GM19463 (cell line): ENCODE measurements around the gene SLC5A1.

Experiments used
- ATAC-seq: cut with Tn5 transposase; IDR thresholded peaks from one replicate; pipeline ENCODE4 v1.9.1; 2021; ENCODE audit warnings: mild to moderate bottlenecking, moderate library complexity; ENCODE audit not compliant: unreplicated experiment

Gene SLC5A1

DNA sequence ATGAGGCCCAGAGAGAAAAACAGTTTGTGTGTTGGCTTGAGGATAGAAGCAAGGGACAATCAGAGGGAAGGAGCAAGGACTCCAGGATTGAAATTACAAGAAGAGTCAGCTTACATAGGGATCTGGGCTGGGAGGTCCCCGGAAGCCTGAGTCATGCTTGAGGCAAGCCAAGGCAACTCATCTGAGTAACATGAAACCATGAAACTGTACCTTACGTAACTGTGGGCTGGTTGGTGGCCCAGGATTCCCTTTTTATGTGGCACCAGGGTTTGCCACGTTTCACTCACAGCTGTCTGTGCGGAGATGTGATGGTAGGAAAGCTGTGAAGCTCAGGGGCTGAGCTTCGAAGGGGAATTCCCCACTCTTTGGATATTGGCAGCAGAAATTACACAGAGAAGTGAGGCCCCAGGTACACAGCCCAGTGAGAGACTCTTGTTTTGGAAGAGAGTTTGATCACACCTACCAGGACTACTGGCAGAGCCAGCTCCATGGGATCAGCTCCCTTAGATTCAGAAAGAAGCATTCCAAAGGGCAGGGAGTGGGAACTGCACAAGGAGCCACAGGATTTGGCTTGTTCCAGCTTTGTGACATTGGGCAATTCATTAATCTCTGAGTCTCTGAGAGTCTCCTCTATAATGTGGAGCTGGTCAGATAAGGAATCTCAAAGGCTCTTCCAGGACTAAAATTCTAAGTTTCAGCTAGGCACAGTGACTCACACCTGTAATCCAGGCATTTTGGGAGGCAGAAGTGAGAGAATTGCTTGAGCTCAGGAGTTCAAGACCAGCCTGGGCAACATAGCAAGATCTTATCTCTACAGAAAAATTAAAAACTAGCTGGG, 7.8 kb downstream of the SLC5A1 start:
- no peak for ATAC-seq

DNA sequence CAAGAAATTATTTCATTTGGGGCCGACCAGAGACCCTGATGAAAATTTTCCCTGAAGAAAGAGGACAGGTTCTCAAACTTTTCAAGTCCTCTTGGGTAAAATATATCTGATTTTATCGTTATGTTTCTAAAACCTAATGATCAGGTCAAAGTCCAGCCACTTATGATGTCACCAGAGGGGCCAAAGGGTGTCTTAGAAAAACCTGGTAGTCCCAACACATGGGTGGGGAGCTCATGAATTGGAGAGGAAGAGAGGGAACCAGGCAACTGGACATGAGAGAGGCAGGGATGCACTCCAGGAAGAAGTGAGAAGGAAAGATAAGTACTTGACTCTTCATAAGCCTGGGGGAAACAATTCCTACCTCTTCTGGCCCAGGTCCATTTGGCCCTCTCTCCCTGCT, 9.2 kb downstream of the SLC5A1 start:
- no peak for ATAC-seq

DNA sequence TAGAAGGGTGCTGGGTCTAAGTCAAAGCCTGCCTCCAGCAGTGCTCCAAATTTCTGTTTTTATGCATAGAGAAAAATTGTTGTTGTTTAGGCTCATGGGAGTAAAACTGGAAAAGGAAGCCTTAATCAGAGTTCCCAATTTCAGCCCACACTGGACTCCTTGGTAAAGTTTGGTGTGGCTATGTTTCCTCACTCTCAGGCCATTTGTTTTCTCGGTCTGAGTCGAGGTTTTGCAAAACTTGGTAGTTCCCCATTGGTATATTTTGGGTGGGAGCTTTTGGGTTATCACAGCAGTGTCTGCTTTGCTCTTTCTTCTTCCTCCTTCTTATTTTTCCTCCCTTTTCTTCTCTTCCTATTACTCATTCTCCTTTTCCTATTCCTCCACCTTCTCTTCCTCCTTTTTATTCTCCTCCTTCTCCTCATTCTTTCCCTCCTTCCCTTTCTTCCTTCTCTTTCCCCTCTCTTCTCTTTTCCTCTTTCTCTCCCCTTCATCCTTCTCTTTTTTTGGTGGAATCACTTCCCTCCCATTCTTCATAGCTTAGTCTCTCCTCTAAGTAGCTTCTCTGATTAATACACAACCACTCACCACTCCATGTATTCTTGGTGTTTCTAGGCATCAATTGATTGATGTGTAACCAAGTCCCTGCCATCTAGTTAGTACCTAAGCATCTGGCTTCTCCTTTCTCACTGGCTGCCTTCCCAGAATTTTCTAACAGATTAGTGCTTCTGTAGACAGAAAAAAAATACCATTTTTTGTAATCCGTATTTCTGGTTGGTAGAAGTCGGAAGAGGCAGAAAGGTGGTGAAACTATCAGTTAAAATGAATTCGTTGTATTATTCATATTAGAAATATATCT, 10.1 kb downstream of the SLC5A1 start:
- ATAC-seq, result no peak

DNA sequence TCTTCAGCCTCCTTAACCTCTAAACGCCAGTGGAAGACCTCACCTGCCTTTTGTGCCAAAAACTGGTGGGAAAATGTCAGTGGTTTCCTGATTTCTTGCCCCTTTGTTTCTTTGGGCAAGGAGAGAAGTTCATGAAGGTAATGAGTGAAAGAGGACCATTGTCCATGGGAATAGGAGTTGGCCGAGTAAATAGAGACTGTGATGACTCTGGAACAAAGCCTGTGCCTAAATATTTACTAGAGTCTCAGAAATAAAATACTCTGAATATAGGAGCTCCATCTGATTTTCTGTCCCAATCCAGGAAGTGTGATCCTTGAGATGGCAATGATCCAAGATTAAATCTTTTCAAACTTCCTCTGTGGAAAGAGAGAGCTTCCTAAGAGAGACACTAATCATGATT, 12.0 kb downstream of the SLC5A1 start:
- ATAC-seq, result no peak

DNA sequence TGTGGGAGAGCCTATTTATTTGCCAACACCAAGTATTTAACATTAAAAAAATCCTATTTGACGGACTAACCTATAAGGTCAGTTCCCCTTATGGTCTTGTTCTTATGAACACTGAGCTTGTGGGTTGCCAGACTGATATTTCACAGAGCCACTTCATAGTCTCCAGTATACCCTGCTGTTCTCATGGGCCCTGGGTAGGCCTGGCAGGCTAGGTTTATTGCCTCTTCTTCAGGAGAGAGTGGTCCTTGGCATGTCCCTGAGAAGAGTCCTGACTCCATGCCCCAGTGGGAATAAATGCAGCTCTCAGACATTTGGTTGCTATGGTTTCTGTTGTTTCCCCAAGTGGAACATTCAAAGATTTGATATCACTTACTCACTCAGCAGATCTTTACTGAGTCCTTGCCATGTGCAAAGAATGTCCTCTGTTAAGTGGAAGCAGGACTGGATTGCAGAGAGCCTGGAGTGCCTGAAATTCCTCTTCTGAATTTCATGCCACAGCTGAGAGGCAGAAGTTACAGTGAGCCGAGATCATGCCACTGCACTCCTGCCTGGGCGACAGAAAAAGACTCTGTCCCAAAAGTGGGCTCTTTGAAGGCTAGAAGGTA, 15.7 kb downstream of the SLC5A1 start:
- no peak for ATAC-seq

DNA sequence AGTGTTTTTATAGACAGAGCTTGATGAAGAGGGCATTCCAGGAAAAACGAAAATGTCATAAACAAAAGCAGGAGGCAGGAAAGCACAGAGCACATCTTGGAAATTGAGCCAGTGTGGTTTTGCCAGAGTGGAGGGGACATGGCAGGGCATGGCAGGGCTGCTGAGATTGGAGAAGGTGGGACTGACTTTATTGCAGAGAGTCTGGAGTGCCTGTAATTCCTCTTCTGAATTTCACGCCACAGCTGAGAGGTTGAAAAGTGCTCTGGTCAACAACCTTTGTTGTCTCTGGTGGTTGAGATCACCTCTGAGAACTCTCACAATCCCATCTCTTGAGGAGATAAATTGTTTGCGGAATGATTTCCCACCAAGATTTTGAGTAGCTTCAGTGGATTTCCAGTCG, 16.4 kb downstream of the SLC5A1 start:
- ATAC-seq, result no peak

DNA sequence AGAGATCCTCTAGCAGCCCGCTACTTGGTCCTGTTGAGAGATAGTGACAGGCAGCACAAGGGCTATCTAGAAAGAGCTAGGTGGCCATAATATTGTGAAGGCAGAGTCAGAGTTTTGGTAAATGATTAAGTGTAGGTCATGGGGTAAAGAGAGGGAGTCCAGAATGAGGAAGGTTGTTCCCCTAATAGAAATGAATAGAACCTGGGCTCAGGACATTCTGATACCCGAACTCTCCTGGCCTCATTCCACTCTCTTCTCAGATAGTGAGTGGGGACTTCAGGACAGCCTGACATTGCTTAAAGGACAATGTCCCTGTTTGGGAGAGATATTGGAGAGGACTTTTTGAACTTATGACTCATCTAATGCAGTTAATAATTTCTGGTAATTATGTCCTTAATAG, 20.6 kb downstream of the SLC5A1 start:
- ATAC-seq, result no peak

DNA sequence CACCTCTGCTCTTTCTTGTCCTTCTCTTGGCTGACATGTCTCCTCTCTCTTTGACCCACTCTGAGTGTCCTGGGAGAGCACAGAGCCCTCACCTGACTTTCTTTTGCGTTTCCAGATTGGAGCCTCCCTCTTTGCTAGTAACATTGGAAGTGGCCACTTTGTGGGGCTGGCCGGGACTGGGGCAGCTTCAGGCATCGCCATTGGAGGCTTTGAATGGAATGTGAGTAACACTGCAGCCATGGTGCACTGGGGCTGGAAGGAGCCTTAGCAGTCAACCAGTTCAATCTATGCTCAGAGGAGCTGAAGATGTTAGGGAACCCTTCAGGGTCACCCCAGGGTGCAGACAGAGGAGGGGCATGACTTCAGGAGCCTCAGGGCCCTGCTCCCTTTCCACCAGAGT, 23.8 kb downstream of the SLC5A1 start:
- no peak for ATAC-seq

DNA sequence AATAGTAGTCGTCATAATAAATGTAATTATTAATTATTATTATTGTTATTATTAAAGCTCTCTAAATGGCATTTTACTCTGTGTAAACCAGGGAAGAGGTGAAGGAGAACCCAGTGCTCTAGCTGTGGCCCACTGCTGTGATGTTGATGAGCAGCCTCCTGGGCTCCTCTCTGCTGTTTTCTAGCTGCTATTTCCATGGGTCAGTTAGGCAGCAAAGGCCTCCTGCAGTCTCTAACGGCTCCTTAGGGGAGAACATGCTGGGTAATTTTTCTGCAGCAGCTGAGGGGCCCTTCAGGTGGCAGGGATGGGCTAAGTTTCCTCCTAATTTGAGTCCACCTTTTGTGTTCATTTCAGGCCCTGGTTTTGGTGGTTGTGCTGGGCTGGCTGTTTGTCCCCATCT, 24.6 kb downstream of the SLC5A1 start:
- ATAC-seq, result no peak

DNA sequence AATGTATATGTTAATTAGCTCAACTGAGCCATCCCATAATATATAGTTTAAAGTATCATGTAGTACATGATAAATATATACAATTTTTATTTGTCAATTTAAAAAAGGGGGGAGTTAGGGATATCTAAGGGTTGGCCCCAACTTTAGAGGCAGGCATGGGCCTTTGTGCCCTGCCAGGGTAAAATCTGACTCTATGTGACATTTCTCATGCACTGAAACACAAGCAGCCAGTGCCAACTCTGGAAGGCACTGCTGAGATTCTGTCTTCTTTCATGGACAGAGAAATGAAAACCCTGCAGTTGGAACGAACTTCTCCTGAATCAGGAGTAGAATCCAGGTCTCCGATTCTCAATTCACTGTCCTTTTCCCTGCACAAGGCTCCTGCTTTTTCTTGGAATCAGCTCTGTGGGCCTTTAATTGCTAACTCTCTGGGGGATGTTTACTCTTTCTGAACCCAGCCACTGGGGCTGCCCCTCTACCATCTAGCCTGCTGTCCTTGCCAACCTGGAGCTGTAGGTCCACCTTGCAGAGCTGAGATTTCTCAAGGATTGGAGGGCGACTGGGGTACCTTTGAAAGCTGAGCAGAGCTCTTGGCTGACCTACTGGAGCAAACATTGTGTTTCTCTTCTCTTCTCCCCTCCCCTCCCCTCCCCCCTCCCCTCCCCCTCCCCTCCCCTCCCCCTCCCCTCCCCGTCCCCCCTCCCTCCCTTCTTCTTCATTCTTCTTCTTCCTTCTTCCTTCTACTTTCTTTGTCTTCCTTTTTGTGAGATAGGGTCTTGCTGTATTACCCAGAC, 26.7 kb downstream of the SLC5A1 start:
- no peak for ATAC-seq

DNA sequence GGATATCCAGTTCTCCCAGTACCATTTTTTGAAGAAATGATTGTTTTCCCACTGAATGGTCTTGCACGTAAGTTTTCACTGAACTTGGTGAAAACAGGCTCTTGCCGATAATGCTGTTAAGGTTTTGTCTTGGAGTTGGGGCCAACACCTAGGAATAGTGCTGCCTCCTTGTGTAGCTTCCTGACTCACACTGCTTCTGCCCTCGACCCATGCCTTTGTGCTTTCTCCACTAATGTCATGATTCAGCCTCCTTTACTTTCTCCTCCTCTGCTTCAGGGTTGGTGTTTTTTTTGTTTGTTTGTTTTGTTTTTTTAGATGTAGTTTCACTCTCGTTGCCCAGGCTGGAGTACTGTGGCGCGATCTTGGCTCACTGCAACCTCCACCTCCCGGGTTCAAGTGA, 30.2 kb downstream of the SLC5A1 start:
- ATAC-seq, result no peak

DNA sequence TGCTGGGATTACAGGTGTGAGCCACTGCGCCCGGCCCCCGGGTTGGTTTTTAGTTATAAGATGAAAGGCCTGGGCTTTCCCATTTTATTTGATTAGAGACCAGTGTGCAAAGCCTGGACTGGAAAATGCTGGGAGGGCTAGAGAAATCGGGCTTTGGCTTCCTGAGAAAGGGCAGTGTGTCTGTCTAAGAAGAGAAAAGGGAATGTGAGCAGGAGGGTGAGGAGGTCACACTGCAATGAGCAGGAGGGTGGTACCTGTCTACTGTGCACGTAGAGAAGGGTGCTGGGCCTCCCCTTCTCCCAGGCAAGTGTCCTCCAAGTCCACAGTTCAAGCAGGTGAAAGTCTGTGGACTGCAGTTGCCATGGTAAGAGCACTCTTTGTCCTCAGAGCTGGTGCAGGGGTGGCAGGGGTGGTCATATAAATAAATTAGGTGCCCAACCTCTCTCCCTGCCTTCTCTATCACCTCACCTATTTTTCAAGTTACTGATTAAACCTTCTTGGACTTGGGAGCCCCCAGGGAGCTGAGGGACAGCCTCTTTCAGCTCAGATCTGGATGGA, 30.8 kb downstream of the SLC5A1 start:
- ATAC-seq, result no peak

DNA sequence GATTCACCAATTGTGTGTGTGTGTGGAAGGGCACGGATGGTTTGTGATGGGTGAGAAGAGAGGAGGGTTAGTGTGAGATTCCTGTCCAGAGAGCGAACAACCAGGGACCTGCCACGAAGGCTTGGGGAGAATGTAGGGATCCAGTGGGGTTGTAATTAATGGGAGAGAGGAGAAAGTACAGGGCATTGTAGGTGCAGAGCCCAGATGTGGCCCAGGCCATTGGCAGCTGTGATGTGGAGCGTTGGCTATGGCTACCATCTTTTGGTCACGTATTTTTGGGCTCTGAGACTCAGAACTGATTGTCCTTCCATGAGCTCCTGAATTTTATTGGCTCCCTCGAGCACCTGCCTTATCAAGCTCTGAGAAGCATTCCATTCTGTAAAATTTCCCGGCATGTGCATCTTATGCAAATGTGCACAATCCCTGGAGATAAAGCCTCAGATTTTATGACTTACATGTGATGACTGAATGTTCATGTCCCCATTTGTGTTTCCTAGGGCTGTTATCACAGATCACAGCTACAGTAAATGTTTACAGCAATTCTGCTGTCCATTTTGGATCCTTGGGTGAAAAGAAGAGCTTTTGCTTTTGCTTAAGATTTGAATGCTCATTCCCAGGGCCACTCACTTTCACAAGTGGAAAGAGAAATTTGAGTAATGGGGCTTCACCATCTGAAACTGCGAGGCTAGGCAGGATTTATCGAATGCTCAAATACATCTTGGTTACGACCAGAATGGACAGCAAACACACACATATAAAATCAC, 33.1 kb downstream of the SLC5A1 start:
- no peak for ATAC-seq

DNA sequence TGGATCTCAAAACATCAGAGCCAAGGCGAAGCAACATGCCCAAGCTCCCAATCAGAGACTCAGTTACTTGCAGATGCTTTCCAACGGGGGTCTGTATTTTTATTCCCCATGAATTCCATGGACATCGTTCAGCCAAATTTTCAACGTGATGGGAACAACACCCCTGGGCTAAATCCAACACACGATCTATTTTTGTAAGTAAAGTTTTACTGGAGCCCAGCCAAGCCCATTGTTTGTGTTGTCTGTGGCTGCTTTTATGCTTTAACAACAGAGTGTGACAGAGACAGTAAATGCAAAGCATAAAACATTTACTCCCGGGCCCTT, 33.7 kb downstream of the SLC5A1 start:
- no peak for ATAC-seq

DNA sequence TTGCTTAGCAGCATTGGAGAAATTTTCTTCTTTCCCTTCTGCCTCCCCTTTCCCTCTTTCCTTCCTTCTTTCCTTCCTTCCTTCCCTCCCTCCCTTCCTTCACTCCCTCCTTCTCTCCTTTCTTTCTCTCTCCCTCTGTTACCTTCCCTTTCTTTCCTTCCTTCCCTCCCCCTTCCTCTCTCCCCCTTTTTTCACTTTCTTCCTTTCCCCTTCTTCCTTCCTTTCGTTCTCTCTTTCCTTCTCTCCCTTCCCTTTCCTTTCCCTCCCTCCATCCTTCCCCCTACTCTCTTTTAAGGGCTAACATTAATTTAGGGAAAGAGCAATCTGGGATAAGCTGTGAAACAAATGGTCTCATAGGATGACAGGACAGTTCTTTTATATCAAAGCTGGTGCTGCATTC, 34.1 kb downstream of the SLC5A1 start:
- no peak for ATAC-seq

DNA sequence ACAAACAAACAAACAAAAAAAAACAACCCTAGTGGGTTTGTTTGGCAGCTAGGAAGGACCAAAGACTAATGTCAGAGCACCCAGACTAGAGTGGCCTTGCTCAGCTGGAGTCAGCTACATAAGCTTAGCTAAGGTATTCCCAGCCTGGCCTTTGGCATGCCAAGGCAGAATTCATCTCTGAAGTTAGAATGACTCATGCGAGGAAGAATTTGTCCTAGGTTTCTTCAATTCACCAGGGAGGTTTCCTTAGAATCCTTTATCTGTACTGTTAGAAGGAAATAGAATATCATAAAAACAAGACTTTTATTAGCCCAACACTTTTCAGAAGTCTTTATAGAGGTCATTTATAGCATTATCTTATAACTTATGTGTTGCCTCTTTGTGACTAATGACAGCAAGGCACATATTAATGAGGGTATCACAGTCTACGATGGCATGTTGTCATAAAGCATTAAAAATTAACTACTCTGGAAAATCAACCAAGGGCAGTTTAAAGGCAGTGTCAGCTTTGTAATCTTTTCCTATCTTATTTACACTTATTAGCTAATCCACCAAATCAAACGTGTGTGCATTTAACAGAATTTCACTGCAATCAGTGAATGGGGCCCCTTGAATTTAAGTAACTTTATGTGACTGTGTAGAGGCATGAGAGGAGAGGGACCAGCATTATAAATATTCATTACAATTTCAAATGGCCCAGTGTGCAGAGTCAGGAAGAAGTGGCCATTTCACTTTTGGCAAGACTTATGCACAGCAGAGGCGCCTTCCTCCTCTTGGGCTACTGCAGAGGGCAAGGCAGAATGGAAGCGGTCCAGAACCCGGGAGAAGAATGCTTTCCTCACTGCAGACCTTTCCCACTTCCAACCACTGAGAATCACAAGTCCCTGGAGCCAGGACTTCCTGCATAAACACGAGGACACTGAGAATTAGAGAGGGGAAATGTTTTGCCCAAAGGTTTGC, 36.3 kb downstream of the SLC5A1 start:
- no peak for ATAC-seq

DNA sequence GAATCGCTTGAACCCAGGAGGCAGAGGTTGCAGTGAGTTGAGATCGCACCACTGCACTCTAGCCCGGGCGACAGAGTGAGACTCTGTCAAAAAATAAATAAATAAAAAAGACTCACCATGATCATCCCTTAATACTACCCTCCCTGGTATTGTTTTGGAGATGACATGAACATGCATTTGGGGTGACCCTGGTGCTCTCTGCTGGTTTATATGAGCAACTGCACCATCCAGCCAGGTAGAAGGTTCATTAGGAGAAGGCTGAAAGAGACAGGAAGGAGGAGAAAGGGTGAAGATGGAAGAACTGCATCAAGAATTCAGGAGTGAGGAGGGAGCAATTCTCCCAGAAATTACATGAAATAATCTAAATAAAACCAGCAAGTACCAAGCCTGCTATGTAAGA, 37.8 kb downstream of the SLC5A1 start:
- ATAC-seq, result no peak

DNA sequence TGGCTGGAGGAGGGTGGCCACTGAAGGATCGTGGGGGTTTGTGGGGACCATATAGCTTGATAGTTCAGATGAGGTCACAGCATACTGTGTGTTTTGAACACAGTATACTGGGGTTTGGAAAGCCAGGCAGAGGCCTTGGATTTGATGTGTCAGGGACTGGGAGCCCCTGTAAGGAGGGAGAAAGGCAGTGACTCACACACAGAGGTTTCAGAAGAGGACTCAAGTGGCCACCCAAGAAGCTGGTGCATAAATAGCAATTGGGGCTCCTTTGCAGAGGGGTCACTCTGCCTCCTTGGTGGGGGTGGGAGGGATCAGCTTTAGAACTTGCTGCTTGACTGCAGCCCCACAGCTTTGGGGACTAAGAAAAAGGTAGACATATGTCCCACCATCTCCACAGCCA, 39.3 kb downstream of the SLC5A1 start:
- ATAC-seq, result no peak

DNA sequence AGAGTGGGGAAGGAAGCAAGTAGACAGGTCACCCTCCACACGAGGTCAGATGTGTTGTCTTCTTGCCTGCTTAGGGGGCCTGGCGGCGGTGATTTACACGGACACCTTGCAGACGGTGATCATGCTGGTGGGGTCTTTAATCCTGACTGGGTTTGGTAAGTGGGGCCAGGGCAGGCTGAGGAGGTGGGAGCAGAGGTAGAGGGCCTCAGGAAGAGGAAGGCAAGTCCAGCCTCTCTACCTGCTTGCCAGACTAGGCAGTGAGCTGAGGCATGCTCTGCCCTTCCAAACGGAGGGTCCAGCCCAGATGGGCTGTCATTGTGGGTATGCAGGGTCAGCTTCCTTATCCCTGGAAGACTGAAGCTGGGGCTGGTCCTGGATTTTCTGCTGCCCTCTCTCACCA, 39.9 kb downstream of the SLC5A1 start:
- no peak for ATAC-seq
